ENCODE results near the gene TRDN.

TRDN gene

GRCh38 chr6:123636782-123637181 is at the start of gene TRDN:
TRDN (minus strand) TSS chr6:123636950; CDS start chr6:123636775, 175 bp downstream.
- no peak within 1 kb of the TSS for H3K4me3 ChIP-seq (ENCODE audit: low read depth, low read length)
- no peak for TF ChIP-seq CTCF (IDR thresholded peaks at IDR 0.05; ENCODE audit: control insufficient read depth, extremely low read depth, insufficient read depth)
- no peak for DNase-seq (ENCODE audit: low read depth)

GRCh38 chr6:123681957-123682462 is 45.3 kb upstream of the TRDN start:
- DNase-seq (ENCODE audit: low read depth) = no peak
- TF ChIP-seq CTCF (IDR thresholded peaks at IDR 0.05; ENCODE audit: control insufficient read depth, extremely low read depth, insufficient read depth) = no peak
- no peak overlapping the region for H3K4me3 ChIP-seq (ENCODE audit: low read depth, low read length)

GRCh38 chr6:123677897-123678296 is 41.1 kb upstream of the TRDN start:
- no peak for TF ChIP-seq CTCF (IDR thresholded peaks at IDR 0.05; ENCODE audit: control insufficient read depth, extremely low read depth, insufficient read depth)
- no peak for DNase-seq (ENCODE audit: low read depth)
- H3K4me3 ChIP-seq (ENCODE audit: low read depth, low read length) = no peak overlapping the region

GRCh38 chr6:123676793-123677192 is 40.0 kb upstream of the TRDN start:
- no peak for DNase-seq (ENCODE audit: low read depth)
- TF ChIP-seq CTCF (IDR thresholded peaks at IDR 0.05; ENCODE audit: control insufficient read depth, extremely low read depth, insufficient read depth) = no peak
- H3K4me3 ChIP-seq (ENCODE audit: low read depth, low read length) = no peak overlapping the region

GRCh38 chr6:123668965-123669591 is 32.3 kb upstream of the TRDN start:
- no peak for TF ChIP-seq CTCF (IDR thresholded peaks at IDR 0.05; ENCODE audit: control insufficient read depth, extremely low read depth, insufficient read depth)
- no peak overlapping the region for H3K4me3 ChIP-seq (ENCODE audit: low read depth, low read length)
- DNase-seq (ENCODE audit: low read depth) = no peak

GRCh38 chr6:123668063-123668462 is 31.3 kb upstream of the TRDN start:
- H3K4me3 ChIP-seq (ENCODE audit: low read depth, low read length) = no peak overlapping the region
- no peak for TF ChIP-seq CTCF (IDR thresholded peaks at IDR 0.05; ENCODE audit: control insufficient read depth, extremely low read depth, insufficient read depth)
- no peak for DNase-seq (ENCODE audit: low read depth)

- no peak overlapping the region for H3K4me3 ChIP-seq (ENCODE audit: low read depth, low read length)
- TF ChIP-seq CTCF (IDR thresholded peaks at IDR 0.05; ENCODE audit: control insufficient read depth, extremely low read depth, insufficient read depth) = no peak
- no peak for DNase-seq (ENCODE audit: low read depth)
Observed at GRCh38 chr6:123663436-123663835, 26.7 kb upstream of the TRDN start.
